ENCODE measurements around the gene AEBP1.

DNA sequence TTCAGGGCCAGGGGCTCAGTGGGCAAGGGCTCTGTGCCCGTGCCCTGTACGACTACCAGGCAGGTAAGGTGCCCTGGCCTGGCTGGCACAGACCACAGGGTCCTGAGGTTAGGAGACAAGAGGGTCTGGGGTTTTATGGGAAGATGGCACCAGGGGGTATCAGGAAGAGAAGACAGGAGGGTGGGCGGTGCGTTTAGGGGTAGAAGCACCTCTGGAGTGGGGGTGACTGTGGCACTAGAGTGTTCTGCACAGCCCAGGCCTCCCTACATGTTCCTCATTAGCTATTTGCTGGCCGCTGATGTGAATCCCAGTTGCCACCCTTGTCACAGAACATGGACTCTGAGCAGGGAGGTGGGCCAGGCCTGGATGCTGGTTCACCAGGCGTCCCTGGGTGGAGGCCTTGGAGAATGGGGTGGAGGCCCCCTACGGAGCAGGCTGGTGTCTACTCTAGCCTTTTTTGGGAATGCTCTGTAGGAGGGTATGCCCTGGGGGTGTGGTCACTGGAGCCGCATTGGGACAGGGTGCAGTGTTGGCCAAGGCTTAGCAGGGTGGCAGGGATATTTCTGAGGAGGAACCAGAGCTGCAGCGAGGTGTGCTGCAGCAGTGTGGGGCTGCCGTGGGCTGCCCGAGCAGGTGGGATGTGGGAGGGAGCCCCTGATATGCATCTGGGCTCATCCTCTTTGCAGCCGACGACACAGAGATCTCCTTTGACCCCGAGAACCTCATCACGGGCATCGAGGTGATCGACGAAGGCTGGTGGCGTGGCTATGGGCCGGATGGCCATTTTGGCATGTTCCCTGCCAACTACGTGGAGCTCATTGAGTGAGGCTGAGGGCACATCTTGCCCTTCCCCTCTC, 43.8 kb upstream of the AEBP1 start:
- TF ChIP-seq CTCF (IDR thresholded peaks at IDR 0.05; ENCODE audit: borderline replicate concordance, extremely low read depth, low read length, poor library complexity, severe bottlenecking): no peak
- TF ChIP-seq EZH2 (IDR thresholded peaks at IDR 0.05; ENCODE audit: borderline replicate concordance, low read depth, low read length, severe bottlenecking): no peak

Data from DND-41 (cell line).